NCI-H345 (cell line): ENCODE results near the gene PLD3.
"Not testable (repeated sequence)": the region's sequence is repeated elsewhere in the genome, so short reads cannot be mapped to it uniquely, and the experiment has no call there.

Experiments
- DNase-seq: peaks from one replicate; lab custom pipeline; 2025; lab: John Stamatoyannopoulos, UW

The PLD3 gene

DNA sequence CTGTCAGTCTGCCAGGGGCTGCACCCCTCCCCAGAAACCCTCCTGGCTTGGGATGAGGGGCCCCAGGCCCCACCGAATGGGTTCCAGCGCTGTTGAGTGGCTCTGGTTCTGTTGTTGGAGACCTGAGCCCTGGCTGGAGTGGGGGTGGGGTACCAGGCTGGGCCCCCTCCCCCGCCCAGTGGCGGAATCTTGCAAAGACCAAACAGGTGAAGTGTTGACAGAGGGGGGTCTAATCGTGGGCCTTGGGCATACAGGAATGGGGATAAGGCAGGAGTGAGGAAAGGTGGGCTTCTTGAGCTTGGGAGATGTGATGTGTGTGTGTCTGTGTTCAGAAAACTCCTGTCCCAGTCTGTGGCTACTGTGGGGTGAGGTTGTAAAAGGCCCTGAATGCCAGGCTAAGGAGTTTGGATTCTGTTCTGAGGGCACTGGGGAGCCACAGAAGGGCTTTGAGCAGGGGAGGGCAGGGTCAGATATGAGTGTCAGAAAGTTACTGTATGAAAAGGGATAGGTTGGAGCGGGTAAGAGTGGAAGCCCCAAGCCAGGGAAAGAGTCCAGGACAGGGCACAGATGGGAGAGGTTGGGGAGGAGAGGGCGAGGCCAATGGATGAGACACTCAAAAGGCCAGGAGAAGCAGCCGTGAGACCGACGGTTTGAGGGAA, 41.7 kb downstream of the PLD3 start, which contains the start of gene HIPK4:
TSS of gene HIPK4 (minus strand) at position 98 of the 659 bp plus-strand sequence. CDS start 279 bp downstream, outside the sequence.
- DNase-seq: no peak

GRCh38 chr19:40392123-40392522, 43.6 kb downstream of the PLD3 start:
- DNase-seq: no peak

GRCh38 chr19:40392894-40393517, 44.5 kb downstream of the PLD3 start:
- DNase-seq: no peak

DNA sequence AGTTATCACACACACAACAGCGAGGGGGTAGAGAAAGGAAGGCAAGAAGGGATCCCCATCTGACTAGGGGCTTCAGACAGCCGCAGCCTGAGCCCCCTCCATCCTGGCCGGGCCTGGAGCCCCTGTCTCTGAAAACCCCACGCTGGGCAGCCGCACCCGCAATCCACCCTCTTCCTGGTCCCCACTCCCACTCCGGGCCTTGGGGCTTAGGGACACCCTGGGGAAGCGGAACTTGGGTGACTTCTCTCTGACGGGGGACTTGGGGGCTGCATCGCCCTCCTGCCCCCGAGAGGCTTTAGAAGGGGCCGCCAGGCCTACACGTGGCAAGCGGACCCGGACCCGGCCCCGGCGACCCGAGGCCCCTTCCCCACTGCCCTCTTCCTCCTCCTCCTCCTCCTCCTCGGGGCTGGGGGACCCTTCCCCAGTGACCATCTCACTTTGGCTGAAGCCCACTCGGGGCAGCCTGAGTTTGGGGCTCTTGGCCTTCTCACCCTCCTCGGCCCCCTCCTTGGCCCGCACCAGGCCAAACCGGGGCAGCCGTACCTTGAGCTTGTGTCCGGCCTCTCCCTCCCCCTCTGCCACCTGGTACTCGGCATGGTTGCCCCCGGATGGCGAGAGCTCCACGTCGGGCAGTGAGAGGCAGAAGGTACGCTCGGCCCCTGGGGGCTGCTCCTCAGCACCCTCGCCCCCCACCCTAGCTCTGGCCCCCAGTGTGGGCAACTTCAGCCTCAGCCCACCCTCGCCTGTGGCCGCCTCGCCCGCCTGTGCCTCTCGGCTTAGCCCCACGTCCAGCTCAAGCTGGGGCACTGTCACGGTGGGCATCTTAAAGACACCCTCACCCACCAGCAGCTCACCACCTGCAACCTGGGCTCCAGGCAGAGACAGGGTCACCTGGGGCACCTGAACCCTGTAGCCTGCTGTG, 45.7 kb downstream of the PLD3 start:
- no peak for DNase-seq

DNA sequence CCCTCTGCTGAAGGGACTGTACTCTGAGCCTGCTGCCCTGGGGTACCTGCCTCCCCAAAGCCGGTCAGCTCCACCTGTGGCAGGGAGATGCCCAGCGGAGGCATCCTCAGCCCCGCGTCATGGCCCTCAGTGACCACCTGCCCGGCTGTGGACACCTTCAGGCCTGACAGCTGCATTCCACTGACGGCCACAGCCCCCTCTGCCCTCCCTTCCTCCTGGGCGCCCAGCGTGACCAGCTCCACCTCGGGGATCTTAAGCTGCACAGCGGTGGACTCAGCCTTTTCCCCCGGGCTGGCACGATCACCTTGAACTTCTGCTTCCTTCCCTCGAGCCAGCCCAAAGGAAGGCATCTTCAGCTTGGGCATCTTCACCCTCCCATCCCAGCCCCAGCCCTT, 46.3 kb downstream of the PLD3 start:
- no peak for DNase-seq

DNA sequence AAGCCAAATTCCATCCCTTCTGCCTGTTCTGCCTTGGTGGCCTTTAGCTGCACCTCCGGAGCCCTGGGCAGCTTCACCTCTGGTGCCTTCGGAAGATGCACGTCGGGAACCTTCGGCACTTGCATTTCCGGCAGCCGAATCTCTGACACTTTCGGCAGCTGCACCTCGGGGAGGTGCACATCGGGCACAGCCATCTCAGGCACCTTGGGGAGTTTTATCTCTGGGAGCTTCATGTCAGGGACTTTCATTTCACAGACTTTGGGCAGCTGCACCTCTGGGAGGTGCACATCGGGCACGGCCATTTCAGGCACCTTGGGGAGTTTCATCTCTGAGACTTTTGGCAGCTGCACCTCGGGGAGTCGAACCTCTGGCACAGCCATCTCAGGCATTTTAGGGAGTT, 47.5 kb downstream of the PLD3 start:
- DNase-seq: no peak

DNA sequence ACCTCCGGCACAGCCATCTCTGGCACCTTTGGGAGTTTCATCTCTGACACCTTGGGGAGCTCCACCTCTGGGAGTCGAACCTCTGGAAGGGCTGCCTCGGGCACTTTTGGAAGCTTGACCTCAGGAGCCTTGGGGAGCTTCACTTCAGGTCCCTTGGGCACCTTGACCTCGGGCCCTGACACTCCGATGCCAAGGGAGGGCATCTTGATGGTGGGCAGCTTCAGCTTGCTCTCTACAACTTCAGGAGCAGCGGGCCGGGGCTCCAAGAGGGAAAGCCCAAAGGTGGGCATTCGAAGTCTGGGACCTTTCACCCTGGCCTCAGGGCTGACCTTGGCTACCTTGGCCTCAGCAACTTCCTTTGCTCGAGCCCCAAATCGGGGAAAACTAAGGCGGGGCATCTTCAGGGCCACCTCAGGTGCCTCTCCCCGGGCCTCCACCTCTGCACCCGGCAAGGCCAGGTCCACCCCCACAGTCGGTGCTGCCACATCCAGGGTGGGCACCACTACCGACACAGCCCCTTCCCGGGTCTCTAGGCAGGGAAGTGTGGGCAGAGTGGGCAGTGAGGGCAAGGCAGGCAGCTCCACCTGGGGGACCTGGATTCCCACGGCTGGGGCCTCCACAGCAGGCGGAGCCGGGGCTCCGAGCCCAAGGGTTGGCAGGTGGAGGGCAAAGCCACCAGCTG, 48.5 kb downstream of the PLD3 start:
- no peak for DNase-seq

GRCh38 chr19:40397568-40397906, 49.0 kb downstream of the PLD3 start:
- DNase-seq: no peak

DNA sequence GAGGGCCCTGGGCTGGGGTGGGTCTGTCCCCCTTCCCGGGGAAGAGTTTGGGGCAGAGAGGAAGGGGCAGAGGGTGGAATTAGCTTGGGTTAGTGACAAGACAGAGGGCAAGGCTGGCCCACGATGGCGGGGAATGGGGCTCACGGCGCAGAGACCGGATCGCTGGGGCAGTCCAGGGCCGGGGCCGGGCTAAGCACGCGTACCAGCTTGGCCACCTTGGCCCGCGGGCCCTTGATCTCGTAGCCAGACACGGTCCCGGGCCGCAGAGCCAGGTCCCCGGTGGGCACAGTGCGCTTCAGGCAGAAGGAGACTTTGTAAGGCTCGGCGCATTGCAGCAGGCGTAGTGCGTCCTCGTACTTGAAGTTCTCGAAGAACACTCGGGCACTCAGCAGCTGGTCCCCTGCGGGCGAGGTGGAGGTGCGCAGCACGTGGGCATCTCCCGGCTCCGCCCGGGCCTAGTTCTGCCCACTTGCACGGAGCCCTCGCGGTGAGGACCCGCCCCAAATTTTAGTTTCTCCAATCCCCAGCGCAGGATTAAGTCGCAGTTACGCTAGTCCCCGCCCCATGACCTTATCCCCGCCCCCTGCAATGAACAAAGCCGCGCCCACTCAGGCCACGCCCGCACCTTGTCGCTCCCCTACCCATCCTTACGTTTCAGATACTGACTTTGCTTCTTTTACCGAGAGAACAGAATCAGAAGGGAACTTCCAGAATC, 50.1 kb downstream of the PLD3 start:
- DNase-seq: no peak

DNA sequence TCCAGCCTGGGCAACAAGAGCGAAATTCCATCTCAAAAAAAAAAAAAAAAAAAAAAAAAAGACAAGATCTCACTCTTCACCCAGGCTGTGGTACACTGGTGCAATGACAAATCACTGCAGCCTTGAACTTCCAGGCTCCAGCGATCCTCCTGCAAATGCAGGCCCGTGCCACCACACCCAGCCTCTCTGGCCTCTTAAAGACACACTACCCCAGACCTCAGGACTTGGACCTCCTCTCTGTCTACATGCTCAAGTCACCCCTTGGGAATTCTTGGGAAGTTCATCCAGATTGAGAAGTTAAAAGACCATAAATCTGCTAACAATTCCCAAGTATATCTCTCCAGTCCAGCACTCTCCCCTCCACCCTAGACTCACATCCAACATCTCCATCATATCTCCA, 52.1 kb downstream of the PLD3 start:
- no peak for DNase-seq

- peak; percentile 92 for DNase-seq
Measured at GRCh38 chr19:40403262-40403984, 54.9 kb downstream of the PLD3 start.

DNA sequence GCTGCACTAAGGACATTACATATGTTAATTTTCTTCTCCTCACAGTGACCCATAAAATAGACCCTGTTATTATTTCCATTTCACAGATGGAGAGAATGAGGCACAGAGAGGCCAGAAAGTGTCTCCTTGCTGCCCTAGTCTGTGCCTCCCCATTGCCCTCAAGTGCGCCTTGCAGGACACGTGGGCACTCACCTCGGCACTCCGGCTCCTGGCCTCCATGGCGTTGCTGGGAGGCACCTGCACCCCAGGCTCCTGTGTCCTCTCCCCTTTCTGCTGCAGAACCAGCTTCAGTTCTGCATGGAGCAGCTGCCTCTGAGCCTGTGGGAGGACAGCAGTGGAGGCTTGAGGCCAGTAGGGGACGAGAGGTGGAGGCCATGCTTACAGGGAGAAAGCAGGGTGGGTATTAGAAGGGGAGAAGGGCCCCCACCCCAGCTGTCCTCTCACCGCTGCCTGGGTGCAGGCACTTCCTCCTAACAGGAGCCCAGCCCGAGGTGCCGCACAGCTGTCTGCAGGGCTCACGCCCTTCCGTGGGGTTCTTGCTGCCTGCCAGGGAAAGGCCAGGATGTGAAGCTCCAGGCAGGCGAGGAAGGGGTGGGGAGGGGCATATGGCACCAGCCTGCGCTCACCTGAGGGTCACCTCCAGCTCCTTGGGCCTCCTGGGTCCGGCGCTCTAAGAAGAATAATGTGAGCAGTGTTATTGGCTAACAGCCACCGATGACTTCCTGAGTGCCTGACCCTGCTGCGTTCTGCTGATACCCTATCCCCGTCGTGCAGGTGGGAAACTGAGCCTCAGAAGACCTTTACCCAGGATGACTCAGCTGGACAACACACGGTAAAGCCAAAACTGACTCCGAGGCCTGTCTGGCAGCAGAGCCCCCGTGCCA, 59.5 kb downstream of the PLD3 start:
- DNase-seq: no peak

- DNase-seq: not testable (repeated sequence)
Measured at GRCh38 chr19:40408598-40408925, 60.1 kb downstream of the PLD3 start.

GRCh38 chr19:40410030-40410389, 61.5 kb downstream of the PLD3 start:
- DNase-seq: no peak

DNA sequence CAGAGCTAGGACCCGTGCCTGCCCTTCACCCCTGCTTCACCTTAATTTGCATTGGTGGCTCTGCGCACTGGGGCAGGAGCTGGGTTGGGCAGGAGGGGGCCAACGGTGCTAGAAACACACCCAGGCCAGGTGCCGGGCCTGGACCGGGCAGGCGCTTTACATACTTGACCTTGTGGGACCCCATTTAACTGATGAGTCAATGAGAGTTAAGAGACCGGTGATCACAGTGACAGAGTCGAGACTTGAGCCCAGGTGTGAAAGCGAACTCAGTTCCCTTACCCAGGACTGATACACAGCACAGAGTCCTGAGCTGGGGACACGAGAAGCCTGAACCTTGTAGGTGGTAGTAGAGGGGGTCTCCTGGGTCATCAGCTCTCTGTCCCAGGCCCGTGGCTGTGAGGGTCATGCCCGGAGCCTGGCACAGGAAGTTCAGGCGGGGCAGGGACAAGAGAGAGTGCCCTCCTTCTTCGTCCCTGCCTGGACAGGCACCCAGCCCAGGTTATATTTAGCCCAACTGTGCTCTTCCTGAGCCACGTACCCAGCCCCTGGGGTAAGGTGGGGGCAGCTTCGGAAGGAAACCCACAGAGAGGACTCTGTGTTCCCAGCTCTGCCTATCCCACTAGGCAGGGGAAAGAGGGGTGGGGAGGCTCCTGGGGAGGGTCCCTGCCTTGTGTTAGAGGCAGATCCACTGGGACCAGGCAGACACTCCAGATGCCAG, 62.8 kb downstream of the PLD3 start:
- no peak for DNase-seq

DNA sequence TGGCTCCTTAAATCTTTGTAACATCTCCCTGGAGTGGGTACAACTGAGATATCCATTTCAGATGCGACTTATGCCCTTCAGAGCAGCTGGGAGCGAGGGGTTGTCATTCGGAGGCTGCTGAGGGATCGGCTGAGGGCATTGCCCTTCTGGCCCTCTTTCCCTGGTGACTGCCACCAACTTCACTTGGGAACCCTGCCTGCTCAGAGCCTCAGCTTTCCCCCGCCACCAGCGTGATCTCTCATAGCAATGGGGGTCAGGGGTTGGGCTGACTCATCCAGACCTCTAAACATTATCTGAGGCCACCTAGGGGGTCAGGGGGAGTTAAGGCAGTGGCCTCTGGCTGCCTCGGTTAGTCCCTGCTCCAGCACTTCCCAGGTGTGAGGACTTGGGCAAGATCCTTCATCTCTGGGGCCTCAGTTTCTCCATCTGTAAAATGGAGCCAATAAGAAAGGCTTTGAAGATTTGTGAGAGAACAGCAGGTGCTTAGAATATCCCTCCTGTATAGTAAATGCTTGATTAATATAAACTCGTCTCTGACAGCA, 63.5 kb downstream of the PLD3 start:
- DNase-seq: no peak

DNA sequence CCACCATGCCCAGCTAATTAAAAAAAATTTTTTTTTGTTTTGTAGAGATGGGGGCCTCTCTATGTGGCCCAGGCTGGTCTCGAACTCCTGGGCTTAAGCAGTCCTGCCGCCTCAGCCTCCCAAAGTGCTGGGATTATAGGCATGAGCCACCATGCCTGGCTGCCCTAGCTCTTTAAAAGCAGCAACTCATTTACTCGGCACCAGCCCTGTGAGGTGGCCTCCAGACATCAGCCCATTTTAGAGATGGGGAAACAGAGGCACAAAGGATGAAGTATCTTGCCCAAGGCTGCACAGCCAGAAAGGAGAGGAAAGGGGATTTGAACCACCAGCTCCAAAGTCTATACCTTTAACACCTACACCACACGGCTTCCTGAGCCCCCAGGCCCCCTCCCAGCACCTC, 64.4 kb downstream of the PLD3 start:
- DNase-seq: no peak

DNA sequence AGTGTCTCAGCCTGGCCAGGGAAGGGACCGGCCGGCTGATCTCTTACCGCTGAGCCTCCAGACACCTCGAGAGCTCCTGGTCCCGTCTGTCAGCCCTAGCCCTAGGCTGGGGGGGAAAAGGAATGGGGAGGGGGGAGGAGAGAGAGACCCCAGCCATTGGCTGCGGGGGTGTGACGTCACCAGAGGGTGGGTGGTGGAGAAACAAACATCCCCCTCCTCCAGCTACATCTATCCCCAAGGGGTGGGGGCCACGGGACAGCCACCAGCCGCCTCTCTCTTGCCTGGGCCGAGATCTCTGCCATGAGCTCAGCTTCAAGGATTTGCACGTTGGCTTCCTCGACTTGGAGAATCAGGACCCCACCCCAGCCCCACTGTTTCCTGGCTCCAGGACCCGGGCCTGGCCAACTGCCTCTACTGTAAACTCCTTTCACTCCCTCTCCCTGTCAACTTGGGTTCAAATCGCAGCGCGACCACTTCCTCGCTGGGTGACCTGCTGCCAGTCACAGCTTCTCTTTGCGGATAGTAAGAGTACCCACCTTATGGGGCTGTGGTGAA, 64.9 kb downstream of the PLD3 start, which contains the start of gene PRX:
TSS of gene PRX (minus strand) at position 88 of the 555 bp plus-strand sequence. CDS start 5,446 bp downstream, outside the sequence.
- no peak for DNase-seq
